DMS53 (cell line): ENCODE measurements around the gene KIR2DL1.
"Not testable (repeated sequence)": the region's sequence is repeated elsewhere in the genome, so short reads cannot be mapped to it uniquely, and the experiment has no call there.

Experiments
- DNase-seq: peaks from one replicate; lab custom pipeline; 2025; lab: John Stamatoyannopoulos, UW

The KIR2DL1 gene

GRCh38 chr19:54817670-54818536, 48.3 kb downstream of the KIR2DL1 start:
- DNase-seq = no peak

- not testable (repeated sequence) for DNase-seq
Measured at GRCh38 chr19:54824416-54824815, 54.8 kb downstream of the KIR2DL1 start.

- not testable (repeated sequence) for DNase-seq
Measured at GRCh38 chr19:54825326-54825725, 55.7 kb downstream of the KIR2DL1 start.

GRCh38 chr19:54828064-54828463, 58.5 kb downstream of the KIR2DL1 start:
- DNase-seq = not testable (repeated sequence)

- DNase-seq = not testable (repeated sequence)
Measured at GRCh38 chr19:54832496-54832895, 62.9 kb downstream of the KIR2DL1 start, which contains the start of gene KIR2DS4. TSS of gene KIR2DS4 (plus strand) at chr19:54832676.
